Upper lobe of right lung (tissue), 1 donor: Measurements from ENCODE around the gene KLHDC10. TPM values are rescaled to one million over a fixed set of nuclear protein-coding genes. Genes with fewer than 3 reads are reported as not detected.

Source experiments
- ATAC-seq: fragments of 200-7000 bp; cut with Tn5 transposase; one replicate; pipeline ENCODE4 v1.9.1; 2020; ENCODE audit warnings: mild to moderate bottlenecking, moderate library complexity
- DNase-seq: peaks from one replicate; pipeline ENCODE4 v3.0.0-alpha.2; 2020
- H3K27ac ChIP-seq: fragments of 200-600 bp; one replicate; pipeline ENCODE4 v1.8.0; 2022
- H3K27me3 ChIP-seq: fragments of 200-600 bp; one replicate; pipeline ENCODE4 v1.8.0; 2022; ENCODE audit warnings: mild to moderate bottlenecking
- H3K36me3 ChIP-seq: fragments of 200-600 bp; one replicate; pipeline ENCODE4 v1.8.0; 2022
- H3K4me1 ChIP-seq: fragments of 200-600 bp; one replicate; pipeline ENCODE4 v1.8.0; 2022
- H3K4me3 ChIP-seq: fragments of 200-600 bp; one replicate; pipeline ENCODE4 v1.8.0; 2022; ENCODE audit warnings: mild to moderate bottlenecking
- H3K9me3 ChIP-seq: fragments of 200-600 bp; one replicate; pipeline ENCODE4 v1.8.0; 2022
- intact Hi-C: fragments of 100-400 bp; cut with DNase I; formaldehyde crosslinking; loops from one replicate; pipeline ENCODE4 v1.11.0; 2022
- total RNA-seq: library from RNA; stranded (reverse); fragmentation: NEBNext Ultra II Directional; extraction: Animal tissue kit (Norgen Biotek cat#: 25700); gene quantifications from one replicate; pipeline ENCODE4 v1.2.1, GENCODE V29; 2021
- TF ChIP-seq, protein P1 (sequence below): fragments of 200-600 bp; IDR thresholded peaks from one replicate; pipeline ENCODE4 v1.8.0; 2022; ENCODE audit warnings: antibody characterized with exemption
- donor health status: DM: no; HTN: yes; CAD: no; lungs with severe emphysema.

Gene KLHDC10
- total RNA-seq, 1 donor from 2014 or later, result 32.0 TPM

DNA sequence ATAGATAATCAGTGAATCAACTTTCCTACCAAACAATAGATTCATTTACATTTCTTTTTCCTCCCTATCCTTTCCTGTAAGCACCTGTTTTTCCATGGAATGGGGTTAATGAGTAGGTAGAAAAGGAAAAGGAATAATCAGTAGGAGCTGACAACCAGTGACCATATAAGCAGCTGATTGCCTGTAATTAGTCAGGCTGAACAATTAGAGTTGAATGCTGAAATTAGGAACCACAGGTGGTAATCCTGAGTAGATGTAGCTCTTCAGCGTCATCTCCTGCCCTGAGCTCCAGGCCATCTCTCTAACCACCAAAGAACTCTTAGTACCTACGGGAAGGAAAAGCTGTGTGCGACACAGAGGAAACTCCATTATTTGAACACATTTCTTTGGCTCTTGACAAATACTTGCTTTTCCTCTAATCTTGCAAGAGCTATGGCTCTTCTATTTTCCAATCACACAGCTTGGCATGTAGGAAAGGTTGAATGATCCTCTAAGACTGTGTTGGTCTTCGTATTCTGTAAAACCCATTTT, 63.8 kb downstream of the KLHDC10 start:
- Histone ChIP-seq H3K4me3 (no peak overlapping the region), H3K36me3 (peaks cover 60% of the 10 kb centered on the region), H3K4me1 (no peaks in the 10 kb centered on the region), H3K9me3 (no peaks in the 10 kb centered on the region), H3K27ac (no peak overlapping the region), H3K27me3 (no peaks in the 10 kb centered on the region)
- no peak for ATAC-seq
- TF ChIP-seq, protein P1, sequence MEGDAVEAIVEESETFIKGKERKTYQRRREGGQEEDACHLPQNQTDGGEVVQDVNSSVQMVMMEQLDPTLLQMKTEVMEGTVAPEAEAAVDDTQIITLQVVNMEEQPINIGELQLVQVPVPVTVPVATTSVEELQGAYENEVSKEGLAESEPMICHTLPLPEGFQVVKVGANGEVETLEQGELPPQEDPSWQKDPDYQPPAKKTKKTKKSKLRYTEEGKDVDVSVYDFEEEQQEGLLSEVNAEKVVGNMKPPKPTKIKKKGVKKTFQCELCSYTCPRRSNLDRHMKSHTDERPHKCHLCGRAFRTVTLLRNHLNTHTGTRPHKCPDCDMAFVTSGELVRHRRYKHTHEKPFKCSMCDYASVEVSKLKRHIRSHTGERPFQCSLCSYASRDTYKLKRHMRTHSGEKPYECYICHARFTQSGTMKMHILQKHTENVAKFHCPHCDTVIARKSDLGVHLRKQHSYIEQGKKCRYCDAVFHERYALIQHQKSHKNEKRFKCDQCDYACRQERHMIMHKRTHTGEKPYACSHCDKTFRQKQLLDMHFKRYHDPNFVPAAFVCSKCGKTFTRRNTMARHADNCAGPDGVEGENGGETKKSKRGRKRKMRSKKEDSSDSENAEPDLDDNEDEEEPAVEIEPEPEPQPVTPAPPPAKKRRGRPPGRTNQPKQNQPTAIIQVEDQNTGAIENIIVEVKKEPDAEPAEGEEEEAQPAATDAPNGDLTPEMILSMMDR, result no peak
- DNase-seq, result no peak
- intact Hi-C loops, result no loop called here

DNA sequence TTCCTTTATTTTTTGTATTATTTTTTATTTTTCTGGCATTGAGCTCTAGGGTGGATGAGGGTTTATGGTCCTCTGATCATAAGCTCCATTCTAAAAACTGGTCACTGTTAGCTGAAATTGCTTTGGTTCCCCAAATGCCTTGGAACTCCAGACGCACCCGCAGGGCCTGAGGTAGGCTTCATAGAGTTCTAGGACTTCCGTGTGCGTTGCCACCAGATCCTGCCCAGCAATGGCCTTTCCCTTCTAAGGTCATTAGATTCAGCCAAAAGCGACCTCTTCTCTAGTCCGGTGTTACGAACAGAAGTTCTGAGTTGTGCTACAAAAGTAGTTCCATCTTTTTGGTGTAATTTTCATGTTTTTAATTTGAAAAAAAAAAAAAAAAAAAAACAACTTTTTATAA, 64.4 kb downstream of the KLHDC10 start:
- TF ChIP-seq, protein P1, result no peak
- DNase-seq (no peak), ATAC-seq (no peak)
- Histone ChIP-seq H3K27me3 (no peaks in the 10 kb centered on the region), H3K4me1 (no peaks in the 10 kb centered on the region), H3K27ac (no peak overlapping the region), H3K4me3 (no peak overlapping the region), H3K36me3 (peaks cover 54% of the 10 kb centered on the region), H3K9me3 (no peaks in the 10 kb centered on the region)
- intact Hi-C loops, result no loop called here

DNA sequence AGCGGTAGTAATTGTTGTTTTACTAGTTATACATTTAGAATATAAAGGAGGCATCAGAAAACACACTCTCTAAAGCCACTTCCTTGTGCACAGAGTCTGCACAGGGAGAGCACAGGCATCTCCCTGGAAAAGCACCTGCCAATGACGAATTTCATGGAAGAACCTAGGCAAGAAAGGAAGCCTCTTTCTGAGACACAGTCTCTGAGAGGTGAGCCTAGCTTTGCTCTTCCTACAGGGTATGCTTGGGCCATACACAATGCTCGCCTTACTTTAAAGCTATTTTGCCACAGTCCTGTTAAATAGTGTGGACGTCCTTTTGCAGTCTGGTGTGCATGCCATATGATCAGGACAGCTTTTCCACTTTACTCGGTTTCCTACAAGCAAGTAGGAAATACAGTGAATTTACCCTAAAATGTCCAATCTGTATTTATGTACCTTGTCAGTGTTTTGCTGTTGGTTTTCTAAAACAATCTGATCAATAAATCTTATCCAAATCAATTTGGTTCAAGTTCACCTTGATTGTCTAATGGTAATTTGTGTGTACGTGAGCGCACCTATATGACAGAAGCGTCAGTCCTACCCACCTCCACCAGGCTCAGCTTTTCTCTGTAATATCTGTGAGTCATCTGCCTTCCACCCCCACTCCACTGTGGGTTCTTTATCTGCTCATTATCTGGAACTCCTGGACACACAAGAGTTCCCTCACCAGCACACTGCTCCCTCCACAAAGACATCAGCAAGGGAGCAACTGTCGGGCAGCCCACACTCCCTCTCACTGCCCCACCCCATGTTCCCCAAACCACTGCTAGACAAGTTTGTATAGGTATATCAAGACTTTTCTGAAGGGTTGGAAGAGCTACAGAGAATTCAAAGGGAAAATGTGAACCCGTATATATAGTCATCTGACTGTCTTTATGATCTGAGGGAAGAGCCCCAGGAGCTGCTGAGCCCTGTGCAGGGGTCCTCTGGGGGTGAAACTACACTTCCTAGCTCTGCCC, 65.2 kb downstream of the KLHDC10 start:
- no peaks in the 10 kb centered on the region for H3K4me1 ChIP-seq
- intact Hi-C loops, result no loop called here
- TF ChIP-seq, protein P1, result no peak
- H3K36me3 ChIP-seq, result peaks cover 48% of the 10 kb centered on the region
- H3K27me3 ChIP-seq, result no peaks in the 10 kb centered on the region
- H3K9me3 ChIP-seq, result no peaks in the 10 kb centered on the region
- no peak overlapping the region for H3K4me3 ChIP-seq
- H3K27ac ChIP-seq, result no peak overlapping the region
- DNase-seq (no peak), ATAC-seq (no peak)

DNA sequence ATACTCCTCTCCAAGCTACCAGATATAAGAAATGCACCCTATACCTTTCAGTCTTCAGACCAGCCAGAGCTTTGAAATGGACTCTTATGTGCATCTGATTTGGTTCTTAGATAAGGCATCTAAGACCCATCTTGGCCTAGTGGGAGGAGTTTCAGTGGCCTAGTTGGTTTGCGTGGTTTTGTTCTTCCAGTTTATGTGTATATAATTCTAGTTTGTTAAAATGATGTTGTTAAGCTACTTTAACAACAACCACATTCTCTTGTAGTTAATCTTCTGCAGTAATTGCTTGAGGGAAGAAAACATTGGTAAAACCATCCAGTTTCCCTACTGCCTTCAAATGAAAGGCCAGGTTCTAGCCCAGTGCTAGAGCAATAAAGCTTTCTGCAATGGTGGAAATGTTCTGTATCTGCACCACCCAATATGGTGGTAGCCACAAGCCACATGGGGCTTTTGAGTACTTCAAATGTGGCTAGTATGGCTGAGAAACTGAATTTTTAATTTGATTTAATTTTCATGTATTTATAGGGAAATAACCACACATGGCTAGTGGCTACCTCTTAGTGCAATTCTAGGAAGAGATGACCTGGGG, 66.3 kb downstream of the KLHDC10 start:
- Histone ChIP-seq H3K9me3 (no peaks in the 10 kb centered on the region), H3K27ac (no peak overlapping the region), H3K4me3 (no peak overlapping the region), H3K36me3 (peaks cover 36% of the 10 kb centered on the region), H3K27me3 (no peaks in the 10 kb centered on the region), H3K4me1 (no peaks in the 10 kb centered on the region)
- TF ChIP-seq, protein P1, result no peak
- no peak for DNase-seq
- intact Hi-C loops, result no loop called here
- no peak for ATAC-seq

DNA sequence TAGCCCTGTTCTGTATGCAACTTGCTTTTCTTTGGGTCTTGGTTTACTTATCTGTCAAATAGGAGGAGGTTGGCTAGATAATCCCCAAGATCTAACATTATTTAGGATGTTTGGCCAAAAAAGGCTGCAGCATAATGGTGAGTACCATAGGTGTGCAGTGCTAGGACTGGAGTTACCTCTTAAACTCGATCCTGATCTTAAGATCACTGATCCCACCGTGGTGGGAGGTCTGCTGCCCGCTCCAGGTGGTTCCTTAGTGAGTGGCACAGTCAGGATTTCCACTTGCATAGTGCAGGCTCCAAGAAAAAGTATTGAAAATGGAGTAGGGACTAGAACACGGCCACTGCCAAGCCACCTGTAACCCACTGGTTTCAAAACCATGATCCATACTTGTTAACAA, 66.9 kb downstream of the KLHDC10 start:
- H3K9me3 ChIP-seq, result no peaks in the 10 kb centered on the region
- DNase-seq, result no peak
- H3K4me1 ChIP-seq, result peaks cover 4% of the 10 kb centered on the region
- no peak for ATAC-seq
- H3K27me3 ChIP-seq, result no peaks in the 10 kb centered on the region
- no peak overlapping the region for H3K4me3 ChIP-seq
- TF ChIP-seq, protein P1, result no peak
- H3K27ac ChIP-seq, result no peak overlapping the region
- intact Hi-C loops, result no loop called here
- H3K36me3 ChIP-seq, result peaks cover 31% of the 10 kb centered on the region
